Measurements from ENCODE around the gene NOTCH2. TPM values are rescaled to one million over a fixed set of nuclear protein-coding genes. Genes with fewer than 3 reads are reported as not detected.

The NOTCH2 gene
- total RNA-seq, 1 experiment from 2014 or later = 53.7 TPM

GRCh38 chr1:119918301-119918700, 151.2 kb downstream of the NOTCH2 start:
- no peak overlapping the region for H3K4me2 ChIP-seq (ENCODE audit: insufficient read depth, insufficient read length, low read length)
- DNase-seq = no peak
- Mint-ChIP-seq H3K27ac (no peak overlapping the region), H3K9me3 (no peaks in the 10 kb centered on the region), H3K4me1 (peaks cover 0 to 2% of the 10 kb centered on the region in 2 experiments; a peak in 2 of 4 replicates), H3K36me3 (ENCODE audit: insufficient read depth in 1 of 3, low read depth in 3 of 3) (peaks cover 24 to 81% (median 53%) of the 10 kb centered on the region in 3 experiments; a peak in 6 of 7 replicates), H3K4me3 (no peak overlapping the region), H3K27me3 (ENCODE audit: low read depth) (no peaks in the 10 kb centered on the region)
- H4K8ac ChIP-seq (replicated peaks; ENCODE audit: insufficient read length, low read depth, low read length) = no peak overlapping the region
- no peak overlapping the region for H3T11ph ChIP-seq (ENCODE audit: low read length)
- H2AK5ac ChIP-seq (ENCODE audit: insufficient read length, low read length) = no peak overlapping the region
- no peaks in the 10 kb centered on the region for H4K20me1 ChIP-seq (ENCODE audit: control insufficient read depth, insufficient read depth, insufficient read length)
- H3K4ac ChIP-seq (ENCODE audit: low read depth, low read length) = no peak overlapping the region
- H3K14ac ChIP-seq (ENCODE audit: insufficient read depth, low read length) = no peak overlapping the region
- no peak overlapping the region for H2BK15ac ChIP-seq (ENCODE audit: low read depth, low read length)
- no CpG with 5 or more reads among the region's 7 CpGs for WGBS (ENCODE audit: extremely low coverage, insufficient read length, low lambda C conversion rate)
- no peak overlapping the region for H2BK20ac ChIP-seq (ENCODE audit: low read depth, low read length, poor library complexity, severe bottlenecking)
- H3K23ac ChIP-seq (ENCODE audit: insufficient read length, low read depth, low read length) = no peak overlapping the region
- no peaks in the 10 kb centered on the region for H3K9me3 ChIP-seq (ENCODE audit: control insufficient read depth, low read depth, low read length)
- no peak overlapping the region for H3K56ac ChIP-seq (ENCODE audit: insufficient read length, low read depth, low read length)
- TF ChIP-seq CTCF (conservative IDR thresholded peaks at IDR 0.05) = no peak
- H4K91ac ChIP-seq (ENCODE audit: insufficient read length, low read depth, low read length) = no peak overlapping the region
- no peak overlapping the region for H3K9ac ChIP-seq (ENCODE audit: extremely low read depth, insufficient read length, low read length)
- no peaks in the 10 kb centered on the region for H3K27me3 ChIP-seq (ENCODE audit: insufficient read depth, low read length)
- no peak overlapping the region for H2BK5ac ChIP-seq (ENCODE audit: insufficient read length, low read length)
- H3K23me2 ChIP-seq (ENCODE audit: insufficient read length, low read depth, low read length, poor library complexity, severe bottlenecking) = no peaks in the 10 kb centered on the region
- H3K4me1 ChIP-seq (ENCODE audit: insufficient read depth, low read length) = no peaks in the 10 kb centered on the region
- no peak overlapping the region for H2AFZ ChIP-seq (ENCODE audit: low read length)
- H2BK120ac ChIP-seq (ENCODE audit: low read depth, low read length, poor library complexity, severe bottlenecking) = no peak overlapping the region
- H4K5ac ChIP-seq (ENCODE audit: insufficient read length, low read depth, low read length) = no peak overlapping the region
- H3K79me2 ChIP-seq (ENCODE audit: insufficient read depth, low read length) = no peaks in the 10 kb centered on the region
- H3K79me1 ChIP-seq (ENCODE audit: insufficient read depth, low read depth, low read length, poor library complexity, severe bottlenecking) = no peaks in the 10 kb centered on the region
- no peak overlapping the region for H3K18ac ChIP-seq (ENCODE audit: insufficient read length, low read depth, low read length)
- H2BK12ac ChIP-seq (ENCODE audit: insufficient read length, low read depth, low read length) = no peak overlapping the region
- H3K27ac ChIP-seq (ENCODE audit: insufficient read length, low read depth, low read length) = no peak overlapping the region
